GM21423 (cell line): ENCODE results near the gene KRTDAP.
A peak's percentile ranks its signal among the peaks of the same experiment; 100 is the strongest.
"Not testable (repeated sequence)": the region's sequence is repeated elsewhere in the genome, so short reads cannot be mapped to it uniquely, and the experiment has no call there.

Experiments used
- ATAC-seq: cut with Tn5 transposase; IDR thresholded peaks from one replicate; pipeline ENCODE4 v1.9.1; 2021; ENCODE audit warnings: mild to moderate bottlenecking, moderate library complexity; ENCODE audit not compliant: unreplicated experiment

KRTDAP gene

DNA sequence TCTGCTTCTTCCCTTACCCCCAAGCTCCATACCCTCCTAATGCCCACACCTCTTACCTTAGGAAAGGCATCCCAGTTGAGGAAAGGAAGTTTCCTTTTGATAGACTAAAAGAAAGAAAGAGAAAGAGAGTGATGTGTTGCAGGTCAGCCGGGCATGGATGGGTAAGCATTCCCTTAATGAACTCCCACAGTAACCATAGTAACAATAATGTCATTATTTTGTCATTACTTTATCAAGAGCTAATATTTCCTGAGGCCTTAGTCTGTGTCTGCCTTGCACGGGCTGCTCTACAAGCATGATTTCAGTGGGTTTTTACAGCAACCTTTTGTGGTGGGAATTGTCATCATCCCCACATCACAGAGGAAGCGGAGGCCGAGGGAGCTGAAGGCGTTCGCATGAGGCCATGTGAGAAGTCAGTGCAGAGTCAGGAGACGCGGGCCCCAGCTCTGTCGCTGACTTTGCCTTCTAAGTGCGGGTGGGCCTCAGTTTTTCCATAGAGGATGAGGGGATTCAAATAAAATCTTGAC, 2.5 kb downstream of the KRTDAP start:
- ATAC-seq = no peak

DNA sequence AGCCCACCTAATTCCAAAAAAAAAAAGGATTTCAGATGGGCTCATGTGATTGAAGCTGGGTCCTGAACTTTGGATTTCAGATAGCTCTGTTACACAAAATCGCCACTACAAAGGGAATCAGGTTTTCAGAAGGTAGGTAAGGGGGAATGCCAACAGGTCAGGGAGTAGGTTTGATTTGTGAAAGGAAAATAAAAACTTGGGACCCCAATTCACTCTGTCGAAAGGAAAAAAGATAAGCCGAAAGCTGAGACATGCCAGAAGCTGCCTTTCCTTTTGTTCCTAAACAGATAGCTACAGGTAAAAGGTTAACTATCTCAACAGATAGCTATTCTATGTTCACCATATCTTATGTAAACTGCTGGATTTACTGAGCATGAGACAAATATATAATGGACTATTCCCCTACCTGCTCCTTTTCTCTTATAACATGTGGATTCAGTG, 4.0 kb downstream of the KRTDAP start:
- ATAC-seq = no peak

DNA sequence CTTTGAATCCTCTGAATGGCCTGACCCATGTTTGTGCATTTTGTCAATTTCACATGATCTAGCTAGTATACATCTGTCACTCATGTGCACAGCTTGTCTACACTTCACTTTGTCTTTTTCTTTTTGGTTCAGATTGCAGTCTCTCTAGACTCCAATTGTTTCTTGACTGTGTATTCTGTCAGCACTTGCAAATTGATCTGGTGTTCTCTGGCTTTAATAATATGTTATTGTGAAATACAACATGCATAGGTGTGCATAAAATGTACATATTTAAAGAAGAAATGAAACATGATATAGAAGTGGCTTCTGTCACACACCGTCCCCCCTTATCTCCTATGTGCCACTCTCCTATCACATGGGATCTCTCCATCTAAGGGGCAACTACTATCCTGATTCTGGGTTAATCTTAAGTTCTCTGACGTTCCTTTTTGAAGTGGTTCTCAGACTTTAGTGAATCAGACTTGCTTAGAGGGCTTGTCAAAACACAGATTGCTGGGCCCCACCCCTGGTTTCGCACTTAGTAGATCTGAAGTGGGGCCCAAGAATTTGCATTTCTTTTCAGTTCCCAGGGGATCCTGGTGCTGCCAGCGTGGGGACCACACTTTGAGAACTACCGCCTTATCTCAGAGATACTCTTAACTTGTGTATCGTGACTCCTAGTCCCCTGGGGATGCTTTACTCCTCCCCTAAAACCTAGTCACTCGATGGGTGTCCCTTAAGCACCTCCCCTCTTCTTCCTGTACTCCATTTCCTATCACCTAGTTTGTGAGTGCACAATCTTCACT, 5.8 kb downstream of the KRTDAP start:
- ATAC-seq = peak; percentile 72

DNA sequence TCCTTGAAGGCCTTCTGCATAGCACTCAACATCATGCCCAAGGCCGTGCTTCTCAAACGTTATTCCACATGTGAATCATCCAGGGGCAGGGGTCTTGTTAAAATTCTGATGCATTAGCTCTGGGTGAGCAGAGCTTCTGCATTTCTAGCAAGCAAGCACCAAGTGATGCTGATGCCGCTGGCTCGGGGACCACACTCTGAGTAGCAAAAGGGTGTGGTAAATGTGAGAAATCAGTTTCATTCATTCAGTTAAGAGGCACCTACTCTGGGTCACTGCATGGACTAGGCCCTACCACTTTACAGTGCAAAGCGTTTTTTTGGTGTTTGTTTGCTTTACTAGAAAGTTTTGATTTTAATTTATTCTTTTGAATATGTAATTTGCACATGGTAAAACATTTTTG, 7.2 kb downstream of the KRTDAP start:
- ATAC-seq = no peak

DNA sequence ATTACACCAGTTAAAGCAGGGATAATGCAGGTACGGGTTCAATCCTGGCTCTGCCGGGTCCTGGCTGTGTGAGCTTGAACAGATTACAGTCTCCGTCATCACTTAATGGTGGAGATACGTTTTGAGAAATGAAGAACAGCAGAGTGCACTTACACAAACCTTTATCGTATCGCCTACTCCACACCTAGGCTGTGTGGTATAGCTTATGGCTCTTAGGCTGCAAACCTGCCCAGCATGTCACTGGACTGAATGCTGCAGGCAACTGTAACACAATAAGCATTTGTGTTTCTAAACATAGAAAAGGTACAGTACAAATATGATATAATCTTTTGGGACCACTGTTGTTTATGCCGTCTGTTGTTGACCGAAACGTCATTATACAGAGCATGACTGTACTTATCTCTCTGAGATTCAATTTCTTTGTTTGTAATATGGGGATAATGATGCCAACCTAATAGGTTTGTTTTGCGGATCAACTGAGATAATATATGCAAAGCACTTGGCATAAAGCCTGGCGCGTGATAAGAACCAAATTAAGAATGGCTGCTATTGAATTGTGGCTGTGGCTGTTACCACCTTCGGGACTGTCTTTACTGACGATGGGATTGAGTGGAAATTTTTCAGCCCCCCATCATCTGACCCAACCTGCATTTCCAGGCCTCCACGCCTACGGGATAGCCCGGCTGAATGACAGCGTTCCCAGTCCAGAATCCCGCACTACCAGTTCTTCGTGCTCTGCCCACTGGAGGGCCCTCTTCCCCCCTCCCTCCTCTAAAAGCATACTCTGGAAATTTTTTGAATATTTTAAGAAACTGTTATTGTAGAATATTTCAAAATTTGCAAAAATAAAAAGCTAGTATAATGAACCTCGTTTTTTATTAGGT, 11.2 kb downstream of the KRTDAP start:
- ATAC-seq = no peak

DNA sequence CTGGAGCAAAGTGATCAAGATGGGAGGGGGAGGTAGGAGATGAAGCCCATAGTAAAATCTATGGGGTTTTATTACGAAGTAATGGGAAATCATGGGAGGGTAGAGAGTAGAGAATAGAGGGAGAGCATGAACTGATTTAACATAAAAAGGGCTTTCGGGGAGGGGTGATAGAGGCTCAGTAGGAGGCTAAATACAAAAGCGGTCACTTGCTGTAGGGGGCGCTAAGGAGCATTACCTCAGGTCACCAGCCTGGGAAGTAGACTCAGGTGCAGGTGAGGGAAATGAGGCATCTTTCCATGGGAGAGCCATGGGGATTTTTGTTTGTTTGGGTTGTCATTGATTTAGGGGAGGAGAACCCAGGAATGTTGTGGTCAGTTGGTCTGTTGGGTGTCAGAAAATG, 14.1 kb downstream of the KRTDAP start:
- no peak for ATAC-seq

DNA sequence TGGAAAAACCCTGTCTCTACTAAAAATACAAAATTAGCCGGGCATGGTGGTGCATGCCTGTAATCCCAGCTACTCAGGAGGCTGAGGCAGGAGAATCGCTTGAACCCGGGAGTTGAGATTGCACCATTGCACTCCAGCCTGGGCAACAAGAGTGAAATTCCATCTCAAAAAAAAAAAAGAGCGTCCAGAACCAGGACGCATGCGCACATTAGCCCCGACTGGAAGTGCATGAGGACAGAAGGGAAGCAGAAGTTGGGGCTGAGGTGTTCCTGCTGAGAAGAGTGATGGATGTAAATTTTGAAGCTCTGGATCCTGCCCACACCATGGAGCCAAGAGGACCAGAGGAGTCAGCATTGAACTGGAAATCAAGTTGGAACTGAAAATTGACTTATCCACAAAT, 15.7 kb downstream of the KRTDAP start:
- not testable (repeated sequence) for ATAC-seq

DNA sequence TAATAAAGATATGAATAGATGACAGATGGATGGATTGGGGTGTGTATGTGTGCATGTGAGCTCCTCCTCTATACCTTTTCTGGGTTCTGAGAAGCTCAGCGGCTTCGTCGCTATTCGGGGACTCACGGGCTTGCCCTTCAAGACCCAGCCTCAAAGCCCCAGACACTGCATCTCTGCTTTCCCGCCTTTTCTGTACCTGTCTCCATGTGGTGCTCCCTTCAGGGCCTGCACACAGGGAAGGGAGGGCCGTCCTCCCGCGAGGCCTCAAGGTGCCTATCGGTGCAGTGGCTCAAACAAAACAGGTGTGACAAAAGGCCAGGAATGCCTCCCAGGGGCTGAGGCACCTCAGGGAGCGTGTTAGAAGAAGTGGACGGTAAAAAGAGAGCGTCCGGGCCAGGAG, 16.2 kb downstream of the KRTDAP start:
- no peak for ATAC-seq

DNA sequence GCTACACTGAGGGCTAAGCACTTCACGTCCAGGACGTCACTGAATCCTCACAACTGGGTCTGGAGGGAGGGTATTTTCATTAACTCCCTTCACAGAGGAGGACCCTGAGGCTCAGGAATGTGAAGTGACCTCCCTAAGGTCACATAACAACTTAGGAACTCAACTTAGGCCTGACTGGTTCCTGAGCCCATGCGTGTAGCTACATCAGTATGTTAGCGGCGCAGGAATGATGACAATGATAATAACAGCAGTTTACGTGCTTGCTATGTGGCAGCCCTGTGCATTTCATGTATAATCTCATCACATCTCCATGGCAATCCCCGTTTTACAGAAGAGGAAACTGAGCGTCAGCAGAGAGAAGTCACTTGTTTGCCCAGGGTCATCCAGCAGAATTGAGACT, 18.3 kb downstream of the KRTDAP start:
- no peak for ATAC-seq

DNA sequence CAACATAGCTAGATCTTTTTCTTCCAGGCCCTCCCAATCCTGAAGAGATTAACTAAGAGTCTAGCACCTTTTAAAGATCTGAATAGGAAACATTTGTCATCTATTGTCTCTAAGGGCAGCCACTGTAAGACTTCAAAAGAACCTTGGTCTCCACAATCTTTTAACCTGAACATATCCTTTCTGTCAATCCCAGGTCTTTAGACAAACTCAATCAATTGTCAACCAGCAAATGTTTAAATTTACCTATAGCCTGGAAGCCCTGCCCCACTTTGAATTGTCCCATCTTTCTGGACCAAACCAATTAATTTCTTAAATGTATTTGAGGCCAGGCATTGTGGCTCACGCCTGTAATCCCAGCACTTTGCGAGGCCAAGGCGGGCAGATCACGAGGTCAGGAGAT, 19.2 kb downstream of the KRTDAP start:
- not testable (repeated sequence) for ATAC-seq

DNA sequence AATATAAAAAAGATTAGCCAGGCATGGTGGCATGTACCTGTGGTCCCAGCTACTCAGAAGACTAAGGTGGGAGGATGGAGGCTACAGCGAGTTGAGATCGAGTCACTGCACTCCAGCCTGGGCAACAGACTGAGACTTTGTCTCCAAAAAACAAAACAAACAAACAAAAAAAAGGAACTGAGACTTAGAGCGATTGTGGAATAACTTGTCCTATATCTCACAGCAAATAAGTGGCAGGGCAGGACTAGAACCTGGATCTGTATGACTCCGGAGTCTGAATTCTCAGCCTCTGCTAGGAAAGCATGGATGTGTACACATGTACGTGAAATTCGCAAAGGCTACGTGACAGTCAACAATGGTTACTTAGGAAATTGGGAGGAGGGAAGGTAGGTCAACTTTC, 20.1 kb downstream of the KRTDAP start:
- ATAC-seq = no peak

DNA sequence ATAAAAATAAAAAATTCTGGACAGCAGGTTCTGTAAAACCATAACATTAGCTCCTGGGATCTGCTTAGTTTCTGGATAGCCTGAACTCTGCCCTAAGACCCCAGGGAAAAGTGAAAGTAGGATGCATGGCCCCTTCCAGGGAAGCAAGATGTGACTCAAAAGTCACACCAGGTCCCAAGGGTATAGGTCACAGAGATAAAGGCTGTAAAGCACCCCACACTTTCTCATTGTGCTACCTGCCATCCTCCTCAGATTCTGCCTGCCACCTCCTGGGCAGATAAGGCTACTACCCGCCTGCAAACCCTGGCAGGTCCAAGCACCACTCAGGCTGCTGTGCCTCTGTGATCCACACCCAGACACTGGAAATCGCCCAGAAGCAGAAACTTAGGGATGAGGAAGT, 21.6 kb downstream of the KRTDAP start:
- peak; percentile 74 for ATAC-seq

DNA sequence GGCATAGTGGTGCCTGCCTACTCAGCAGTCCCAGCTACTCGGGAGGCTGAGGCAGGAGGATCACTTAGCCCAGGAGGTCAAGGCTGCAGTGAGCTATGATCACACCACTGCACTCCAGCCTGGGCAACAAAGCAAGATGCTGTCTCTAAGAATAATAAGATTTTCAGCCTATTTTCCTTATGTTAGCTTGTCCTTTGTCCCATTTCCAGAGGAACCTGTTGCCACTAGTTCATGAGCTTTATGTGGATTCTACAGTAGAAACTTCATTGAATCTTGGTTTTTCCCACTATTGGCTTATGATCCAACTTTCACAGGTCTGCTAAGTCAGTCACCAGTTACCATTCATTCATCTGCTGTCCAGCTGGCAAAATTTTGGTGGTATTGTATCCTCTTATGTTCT, 24.0 kb downstream of the KRTDAP start:
- ATAC-seq = no peak

DNA sequence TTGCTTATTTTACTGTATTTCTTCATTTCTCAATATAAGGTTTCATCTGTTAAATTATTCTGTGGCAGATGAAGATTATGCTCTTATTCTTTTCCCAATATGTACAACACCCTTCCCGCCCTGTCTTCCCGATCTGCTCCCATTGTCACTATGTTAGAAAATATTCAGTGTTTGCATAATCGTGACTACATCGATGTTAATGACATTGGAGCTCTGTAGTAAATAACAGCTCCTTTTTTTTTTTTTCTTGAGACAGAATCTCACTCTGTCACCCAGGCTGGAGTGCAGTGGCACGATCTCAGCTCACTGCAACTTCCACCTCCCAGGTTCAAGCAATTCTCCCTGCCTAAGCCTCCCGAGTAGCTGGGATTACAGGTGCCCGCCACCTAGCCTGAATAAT, 27.3 kb downstream of the KRTDAP start:
- ATAC-seq = not testable (repeated sequence)

DNA sequence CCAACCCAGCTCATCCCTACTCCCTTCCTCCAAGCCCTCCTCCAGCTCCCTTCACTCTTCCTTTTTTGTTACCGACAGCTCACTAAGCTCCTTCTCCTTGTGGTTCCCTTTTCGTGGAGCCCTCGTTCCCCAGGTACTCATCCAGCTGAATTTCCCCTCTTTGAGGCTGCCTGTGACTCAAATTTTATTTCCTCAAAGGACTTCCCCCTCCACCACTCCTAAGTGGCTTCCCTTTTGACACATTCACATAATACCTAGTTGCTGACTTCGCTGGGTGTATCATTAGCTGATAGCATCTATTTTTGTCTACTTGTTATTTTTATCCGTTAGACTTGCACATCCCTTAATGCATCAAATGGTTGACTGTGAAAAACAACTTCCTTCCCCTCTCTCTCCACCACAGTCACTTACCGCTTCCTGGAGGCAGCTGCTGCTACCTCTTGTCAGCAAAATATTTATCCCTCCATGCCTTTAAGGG, 27.7 kb downstream of the KRTDAP start:
- ATAC-seq = peak; percentile 63

DNA sequence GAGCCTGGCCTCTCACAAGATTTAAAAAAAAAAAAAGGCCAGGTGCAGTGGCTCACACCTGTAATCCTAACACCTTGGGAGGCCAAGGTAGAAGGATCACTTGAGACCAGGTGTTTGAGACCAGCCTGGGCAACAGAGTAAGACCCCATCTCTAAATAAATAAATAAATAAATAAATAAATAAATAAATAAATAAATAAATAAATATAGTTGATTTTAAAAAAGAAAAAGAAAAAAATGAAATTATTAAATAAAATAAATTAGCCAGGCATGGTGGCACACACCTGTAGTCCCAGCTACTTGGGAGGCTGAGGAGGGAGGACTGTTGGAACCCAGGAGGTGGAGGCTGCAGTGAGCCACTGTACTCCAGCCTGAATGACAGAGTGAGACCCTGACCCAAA, 28.5 kb downstream of the KRTDAP start:
- not testable (repeated sequence) for ATAC-seq

DNA sequence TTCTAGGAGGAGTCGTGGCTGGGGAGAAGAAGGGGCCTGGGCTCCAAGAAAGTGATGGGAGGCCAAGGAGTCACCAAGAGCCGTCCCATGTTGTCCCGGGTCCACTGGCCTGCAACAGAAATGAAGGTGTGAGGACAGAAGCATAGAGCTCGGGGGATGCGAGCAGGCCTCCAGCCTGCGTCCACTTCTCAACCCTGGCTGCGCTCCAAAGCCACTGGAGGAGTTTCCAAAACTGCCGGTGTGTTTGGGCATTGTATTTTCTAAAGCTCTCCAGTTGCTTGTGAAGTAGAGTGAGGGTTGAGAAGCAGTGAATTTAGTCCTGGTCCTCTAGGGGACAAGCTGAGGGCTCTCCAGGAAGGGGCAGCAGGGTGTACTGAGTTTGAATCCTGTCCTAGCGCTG, 29.2 kb downstream of the KRTDAP start:
- ATAC-seq = no peak

DNA sequence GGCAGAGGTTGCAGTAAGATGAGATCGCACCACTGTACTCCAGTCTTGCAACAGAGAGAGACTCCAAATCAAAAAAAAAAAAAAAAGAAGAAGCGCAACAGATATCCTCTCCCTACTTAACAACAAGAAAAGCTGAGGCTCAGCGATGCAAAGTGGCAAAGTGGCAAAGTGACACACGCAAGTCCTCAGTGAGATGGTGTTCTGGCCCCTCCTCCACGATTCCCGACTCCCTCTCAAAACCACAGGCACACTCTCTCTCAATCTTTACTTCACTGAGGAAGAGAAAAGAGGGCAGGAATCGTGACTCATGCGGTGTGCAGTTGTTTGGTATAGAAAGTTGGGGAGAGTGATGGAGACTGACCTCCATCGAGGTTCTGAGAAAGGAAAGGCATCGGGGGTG, 29.7 kb downstream of the KRTDAP start:
- no peak for ATAC-seq

DNA sequence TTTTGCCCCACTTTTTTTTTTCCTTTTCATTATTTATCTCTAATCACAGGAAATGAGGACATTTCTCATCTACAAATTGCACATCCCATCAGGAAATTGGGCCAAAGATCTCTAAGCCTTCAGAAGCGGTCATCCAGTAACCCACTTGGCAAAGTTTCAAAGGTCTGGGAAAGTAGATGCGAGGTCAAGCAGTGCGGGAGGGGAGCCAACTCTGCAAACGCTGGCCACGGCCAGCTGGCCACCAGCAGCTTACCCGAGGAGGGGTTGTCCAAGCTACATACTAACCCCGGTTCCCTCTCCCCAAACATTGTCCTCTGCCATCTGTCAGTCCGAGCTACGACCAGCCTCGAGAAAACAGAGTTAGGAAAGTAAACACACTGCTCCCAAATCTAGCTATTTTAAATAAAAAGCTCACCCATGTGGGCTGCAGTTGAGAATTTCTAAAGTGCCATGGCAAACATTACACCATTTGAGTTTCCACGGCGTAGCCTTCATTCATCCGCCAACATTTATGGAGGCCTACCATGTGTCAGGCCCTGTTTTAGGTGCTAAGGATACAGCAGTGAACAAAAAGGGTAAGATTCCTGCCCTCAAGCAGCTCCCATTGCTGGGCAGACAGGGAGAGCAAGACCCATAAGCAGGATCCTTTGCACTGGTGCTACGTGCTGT, 30.7 kb downstream of the KRTDAP start:
- ATAC-seq = no peak

DNA sequence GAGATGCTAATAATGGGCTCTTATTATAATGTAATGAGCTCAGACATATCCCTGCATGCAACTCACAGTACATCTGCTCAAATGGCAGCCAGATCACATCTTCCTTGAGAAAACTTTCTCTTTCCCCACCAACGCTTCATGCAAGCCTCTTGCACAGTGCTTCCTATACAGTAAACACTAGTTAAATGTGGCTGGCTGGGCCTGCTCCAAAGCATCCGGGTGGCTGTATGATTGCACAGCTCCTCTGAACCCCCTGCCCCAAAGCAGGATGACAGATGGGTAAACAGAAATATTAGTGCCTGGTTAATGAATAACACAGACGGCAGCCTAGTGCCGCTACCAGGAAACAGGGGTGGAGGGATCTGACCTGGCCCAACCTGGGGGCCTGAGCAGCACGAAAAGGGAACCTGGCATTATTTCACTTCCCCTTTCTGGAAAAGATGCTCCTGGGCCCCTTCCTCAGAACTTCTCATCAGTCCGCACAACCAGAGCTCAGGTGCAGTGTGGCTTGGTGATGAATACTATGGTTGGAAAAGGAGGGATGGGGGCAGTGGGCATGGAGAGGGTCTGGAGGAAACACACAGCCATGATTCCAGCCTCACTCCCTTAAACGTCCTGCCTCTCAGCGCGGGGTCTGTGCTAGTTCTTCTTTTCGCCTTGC, 31.4 kb downstream of the KRTDAP start:
- peak; percentile 50 for ATAC-seq

DNA sequence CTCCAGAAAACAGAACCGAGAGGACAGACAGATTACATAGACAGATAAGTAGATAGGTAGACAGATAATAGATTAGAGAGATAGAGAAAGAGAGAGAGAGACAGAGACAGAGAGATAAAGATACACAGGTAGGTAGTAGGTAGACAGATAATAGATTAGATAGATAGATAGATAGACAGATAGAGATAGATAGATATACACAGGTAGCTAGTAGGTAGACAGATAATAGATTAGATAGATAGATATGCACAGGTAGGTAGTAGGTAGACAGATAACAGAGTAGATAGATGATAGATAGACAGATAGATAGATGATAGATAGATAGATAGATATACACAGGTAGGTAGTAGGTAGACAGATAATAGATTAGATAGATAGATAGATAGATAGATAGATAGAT, 32.1 kb downstream of the KRTDAP start:
- ATAC-seq = no peak
